Tibial artery (tissue), 4 donors: Measurements from ENCODE around the gene ZNF280D.

Source experiments
- DNase-seq, 2 donors: peaks; one replicate each; pipeline ENCODE4 v3.0.0-alpha.2; 2019
- H3K27ac ChIP-seq, 2 donors: fragments of 200-600 bp; sonication (generic) in 1 of 2; 1 replicate in 1 of 2; 2 replicates in 1 of 2; pipeline ENCODE4 v1.5.1; 2018 to 2019; ENCODE audit warnings: mild to moderate bottlenecking in 1 of 2
- H3K27me3 ChIP-seq, 2 donors: fragments of 200-600 bp; sonication (generic) in 1 of 2; one replicate each; pipeline versions ENCODE4 v1.5.1 to v1.6.0; 2016 to 2019
- H3K36me3 ChIP-seq, 3 donors: fragments of 200-600 bp; sonication (generic) in 2 of 3; one replicate each; pipeline ENCODE4 v1.5.1; 2016 to 2019; ENCODE audit warnings: mild to moderate bottlenecking in 2 of 3
- H3K4me1 ChIP-seq, 4 donors: fragments of 200-600 bp; sonication (generic) in 2 of 4; 1 replicate in 3 of 4; 2 replicates in 1 of 4; pipeline ENCODE4 v1.5.1; 2016 to 2019
- H3K4me3 ChIP-seq, 2 donors: fragments of 200-600 bp; sonication (generic) in 1 of 2; 1 replicate in 1 of 2; 2 replicates in 1 of 2; pipeline ENCODE4 v1.5.1; 2018 to 2019; ENCODE audit warnings: mild to moderate bottlenecking in 2 of 2
- H3K9me3 ChIP-seq, 3 donors: fragments of 200-600 bp; sonication (generic) in 1 of 3; one replicate each; pipeline ENCODE4 v1.5.1; 2016 to 2019
- intact Hi-C: fragments of 100-400 bp; cut with DNase I; formaldehyde crosslinking; loops from one replicate; pipeline ENCODE4 v1.15.0; 2023; ENCODE audit warnings: low total_unique reads
- TF ChIP-seq, protein P1 (sequence below), 2 experiments: fragments of 200-600 bp in 1 of 2; fragments of 450-650 bp in 1 of 2; IDR thresholded peaks; one replicate each; pipeline ENCODE4 v1.5.1; 2017 to 2019; ENCODE audit warnings: antibody characterized with exemption in 2 of 2, mild to moderate bottlenecking in 1 of 2, moderate library complexity in 1 of 2

Gene ZNF280D

DNA sequence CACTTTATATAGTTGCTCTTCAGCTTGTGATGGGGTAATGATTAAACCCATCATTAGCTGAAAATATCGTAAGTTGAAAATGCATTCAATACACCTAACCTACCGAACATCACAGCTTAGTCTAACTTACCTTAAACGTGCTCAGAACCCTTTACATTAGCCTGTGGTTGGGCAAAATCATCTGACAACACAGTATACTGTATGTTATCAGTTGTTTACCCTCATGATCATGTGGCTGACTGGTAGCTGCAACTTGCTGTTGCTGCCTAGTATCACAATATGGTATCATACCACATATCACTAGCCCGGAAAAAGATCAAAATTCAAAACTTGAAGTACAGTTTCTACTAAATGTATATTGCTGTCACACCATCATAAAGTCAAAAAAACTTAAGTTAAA is 9.5 kb downstream of the ZNF280D start:
- H3K9me3 ChIP-seq: no peaks in the 10 kb centered on the region
- TF ChIP-seq, protein P1, sequence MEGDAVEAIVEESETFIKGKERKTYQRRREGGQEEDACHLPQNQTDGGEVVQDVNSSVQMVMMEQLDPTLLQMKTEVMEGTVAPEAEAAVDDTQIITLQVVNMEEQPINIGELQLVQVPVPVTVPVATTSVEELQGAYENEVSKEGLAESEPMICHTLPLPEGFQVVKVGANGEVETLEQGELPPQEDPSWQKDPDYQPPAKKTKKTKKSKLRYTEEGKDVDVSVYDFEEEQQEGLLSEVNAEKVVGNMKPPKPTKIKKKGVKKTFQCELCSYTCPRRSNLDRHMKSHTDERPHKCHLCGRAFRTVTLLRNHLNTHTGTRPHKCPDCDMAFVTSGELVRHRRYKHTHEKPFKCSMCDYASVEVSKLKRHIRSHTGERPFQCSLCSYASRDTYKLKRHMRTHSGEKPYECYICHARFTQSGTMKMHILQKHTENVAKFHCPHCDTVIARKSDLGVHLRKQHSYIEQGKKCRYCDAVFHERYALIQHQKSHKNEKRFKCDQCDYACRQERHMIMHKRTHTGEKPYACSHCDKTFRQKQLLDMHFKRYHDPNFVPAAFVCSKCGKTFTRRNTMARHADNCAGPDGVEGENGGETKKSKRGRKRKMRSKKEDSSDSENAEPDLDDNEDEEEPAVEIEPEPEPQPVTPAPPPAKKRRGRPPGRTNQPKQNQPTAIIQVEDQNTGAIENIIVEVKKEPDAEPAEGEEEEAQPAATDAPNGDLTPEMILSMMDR (IDR thresholded peaks at IDR 0.05): no peak
- peaks cover 0 to 7% (median 0%) of the 10 kb centered on the region in 3 donors for H3K36me3 ChIP-seq
- H3K4me3 ChIP-seq: no peak overlapping the region
- H3K27ac ChIP-seq: no peak overlapping the region
- DNase-seq: no peak
- no peaks in the 10 kb centered on the region for H3K27me3 ChIP-seq
- peaks cover 0 to 74% (median 13%) of the 10 kb centered on the region in 4 donors for H3K4me1 ChIP-seq
- intact Hi-C loops: no loop called here

GRCh38 chr15:56719774-56720555 is 13.3 kb downstream of the ZNF280D start:
- H3K36me3 ChIP-seq: no peaks in the 10 kb centered on the region
- H3K27me3 ChIP-seq: no peaks in the 10 kb centered on the region
- H3K9me3 ChIP-seq: no peaks in the 10 kb centered on the region
- H3K27ac ChIP-seq: no peak overlapping the region
- H3K4me3 ChIP-seq: no peak overlapping the region
- intact Hi-C loops: no loop called here
- no peak for DNase-seq
- H3K4me1 ChIP-seq: peaks cover 0 to 63% (median 10%) of the 10 kb centered on the region in 4 donors
- TF ChIP-seq, protein P1 (IDR thresholded peaks at IDR 0.05): no peak

DNA sequence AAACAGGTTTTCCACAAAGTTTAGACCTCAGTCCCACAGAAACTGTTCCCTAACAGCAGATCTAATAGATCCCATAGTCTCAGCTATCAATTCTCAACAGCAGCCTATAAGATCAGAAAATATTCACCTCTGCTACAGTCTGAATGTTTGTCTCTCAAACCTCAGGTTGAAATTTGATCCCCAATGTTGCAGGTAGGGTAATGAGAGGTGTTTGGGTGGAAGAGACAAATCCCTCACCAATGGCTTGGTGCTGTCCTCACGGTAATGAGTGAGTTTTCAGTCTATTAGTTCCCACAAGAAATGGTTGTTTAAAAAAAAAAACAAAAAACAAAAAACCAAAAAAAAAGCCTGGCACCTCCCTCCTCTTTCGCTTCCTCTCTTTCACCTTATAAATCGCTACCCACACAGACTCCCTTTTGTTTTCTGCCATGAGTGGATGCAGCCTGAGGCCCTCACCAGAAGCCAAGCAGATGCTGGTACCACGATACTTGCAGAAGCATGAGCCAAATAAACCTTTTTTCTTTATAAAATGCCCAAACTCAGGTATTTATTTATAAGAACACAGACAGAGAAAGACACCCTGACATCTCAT is 14.2 kb downstream of the ZNF280D start:
- no peak for DNase-seq
- H3K4me3 ChIP-seq: no peak overlapping the region
- H3K27me3 ChIP-seq: no peaks in the 10 kb centered on the region
- no peaks in the 10 kb centered on the region for H3K36me3 ChIP-seq
- H3K27ac ChIP-seq: no peak overlapping the region
- H3K4me1 ChIP-seq: peaks cover 0 to 62% (median 6%) of the 10 kb centered on the region in 4 donors
- H3K9me3 ChIP-seq: no peaks in the 10 kb centered on the region
- intact Hi-C loops: no loop called here
- TF ChIP-seq, protein P1 (IDR thresholded peaks at IDR 0.05): no peak

GRCh38 chr15:56718560-56718959 is 14.7 kb downstream of the ZNF280D start:
- H3K27ac ChIP-seq: no peak overlapping the region
- intact Hi-C loops: no loop called here
- H3K9me3 ChIP-seq: no peaks in the 10 kb centered on the region
- no peak for DNase-seq
- H3K4me1 ChIP-seq: peaks cover 0 to 59% (median 6%) of the 10 kb centered on the region in 4 donors
- no peaks in the 10 kb centered on the region for H3K27me3 ChIP-seq
- no peaks in the 10 kb centered on the region for H3K36me3 ChIP-seq
- TF ChIP-seq, protein P1 (IDR thresholded peaks at IDR 0.05): no peak
- H3K4me3 ChIP-seq: no peak overlapping the region

- Histone ChIP-seq H3K27me3 (no peaks in the 10 kb centered on the region), H3K27ac (no peak overlapping the region), H3K4me1 (peaks cover 0 to 53% (median 6%) of the 10 kb centered on the region in 4 donors), H3K4me3 (no peak overlapping the region), H3K9me3 (no peaks in the 10 kb centered on the region), H3K36me3 (no peaks in the 10 kb centered on the region)
- intact Hi-C loops: no loop called here
- no peak for DNase-seq
- TF ChIP-seq, protein P1 (IDR thresholded peaks at IDR 0.05): no peak
Observed at GRCh38 chr15:56716334-56716733, 17.0 kb downstream of the ZNF280D start.
